ENCODE results near the gene PLEKHG4B. TPM values are rescaled to one million over a fixed set of nuclear protein-coding genes. Genes with fewer than 3 reads are reported as not detected.

PLEKHG4B gene
- total RNA-seq, 1 experiment from 2014 or later: not detected

DNA sequence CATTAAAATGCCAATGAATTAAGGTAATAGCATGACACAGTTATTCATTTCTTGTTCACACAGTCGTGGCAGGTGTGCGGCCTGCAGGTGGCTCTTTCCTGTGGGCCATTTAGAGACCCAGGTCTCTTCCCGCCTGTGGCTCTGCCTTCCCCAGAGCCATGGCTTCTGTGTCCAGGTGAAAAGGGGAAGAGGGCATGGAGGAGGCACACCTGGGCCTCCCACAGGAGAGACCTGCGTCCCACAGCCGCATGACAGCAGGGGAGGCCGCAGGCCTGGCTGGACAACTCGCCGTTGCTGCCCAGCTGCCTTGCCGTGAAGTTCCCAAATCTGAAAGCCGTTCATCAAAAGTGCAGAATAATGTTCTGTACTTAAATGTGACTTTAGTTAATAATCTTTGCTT is 14.4 kb upstream of the PLEKHG4B start:
- no peaks in the 10 kb centered on the region for H3K4me1 Mint-ChIP-seq (ENCODE audit: insufficient read depth, unreplicated experiment)
- CTCF ChIA-PET: no interaction called here

DNA sequence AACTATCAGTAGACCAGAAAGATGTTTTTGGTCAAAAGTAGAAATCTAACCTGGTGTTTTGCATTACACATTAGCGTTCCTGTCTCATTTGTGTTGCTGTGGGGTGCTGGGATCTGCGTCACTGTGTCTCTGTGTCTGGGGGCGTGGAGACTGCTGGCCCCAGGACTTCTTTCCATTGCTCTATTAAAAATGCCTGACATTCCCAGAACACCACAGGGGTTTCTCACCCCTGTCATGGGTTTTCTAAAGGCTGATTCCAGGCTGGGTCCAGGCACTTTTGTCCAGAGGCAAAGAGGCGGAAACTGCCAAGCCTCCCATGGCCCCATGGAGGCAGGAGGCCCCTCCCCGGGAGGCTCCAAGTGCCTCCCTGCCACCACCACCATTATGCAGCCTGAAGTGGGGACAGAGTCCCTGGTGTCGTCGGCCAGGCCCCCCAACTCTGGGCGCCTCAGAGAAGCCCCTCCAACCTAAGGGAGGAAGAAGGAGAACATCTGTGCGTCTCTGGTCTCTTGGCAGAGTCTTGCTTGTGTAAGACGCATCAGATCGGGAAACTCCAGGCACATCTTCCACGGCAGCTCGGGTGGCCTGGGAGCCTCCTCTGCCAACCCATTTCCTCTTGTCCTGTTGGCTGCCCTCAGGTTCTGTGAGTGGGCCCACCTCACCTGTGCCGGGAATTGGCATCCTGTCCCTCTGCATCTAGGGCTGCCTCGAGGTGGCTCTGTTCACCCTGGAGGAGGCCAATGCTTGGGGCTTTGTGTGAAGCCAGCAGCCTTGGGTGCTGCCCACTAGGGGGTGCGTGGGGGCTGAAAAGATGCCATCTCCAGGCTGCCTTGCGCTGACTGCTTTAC is 13.8 kb upstream of the PLEKHG4B start:
- TF ChIP-seq, protein P1, sequence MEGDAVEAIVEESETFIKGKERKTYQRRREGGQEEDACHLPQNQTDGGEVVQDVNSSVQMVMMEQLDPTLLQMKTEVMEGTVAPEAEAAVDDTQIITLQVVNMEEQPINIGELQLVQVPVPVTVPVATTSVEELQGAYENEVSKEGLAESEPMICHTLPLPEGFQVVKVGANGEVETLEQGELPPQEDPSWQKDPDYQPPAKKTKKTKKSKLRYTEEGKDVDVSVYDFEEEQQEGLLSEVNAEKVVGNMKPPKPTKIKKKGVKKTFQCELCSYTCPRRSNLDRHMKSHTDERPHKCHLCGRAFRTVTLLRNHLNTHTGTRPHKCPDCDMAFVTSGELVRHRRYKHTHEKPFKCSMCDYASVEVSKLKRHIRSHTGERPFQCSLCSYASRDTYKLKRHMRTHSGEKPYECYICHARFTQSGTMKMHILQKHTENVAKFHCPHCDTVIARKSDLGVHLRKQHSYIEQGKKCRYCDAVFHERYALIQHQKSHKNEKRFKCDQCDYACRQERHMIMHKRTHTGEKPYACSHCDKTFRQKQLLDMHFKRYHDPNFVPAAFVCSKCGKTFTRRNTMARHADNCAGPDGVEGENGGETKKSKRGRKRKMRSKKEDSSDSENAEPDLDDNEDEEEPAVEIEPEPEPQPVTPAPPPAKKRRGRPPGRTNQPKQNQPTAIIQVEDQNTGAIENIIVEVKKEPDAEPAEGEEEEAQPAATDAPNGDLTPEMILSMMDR (IDR thresholded peaks at IDR 0.05; ENCODE audit: unreplicated experiment): peak; percentile 62
- Mint-ChIP-seq H3K27me3 (ENCODE audit: insufficient read depth, unreplicated experiment) (peaks cover 90% of the 10 kb centered on the region), H3K4me3 (ENCODE audit: unreplicated experiment) (no peak overlapping the region), H3K36me3 (ENCODE audit: insufficient read depth, unreplicated experiment) (no peaks in the 10 kb centered on the region), H3K27ac (ENCODE audit: low read depth, unreplicated experiment) (no peak overlapping the region), H3K4me1 (ENCODE audit: insufficient read depth, unreplicated experiment) (no peaks in the 10 kb centered on the region), H3K9me3 (ENCODE audit: unreplicated experiment) (no peaks in the 10 kb centered on the region)
- BruUV-seq (replicated peaks): no TSS peak
- ChIA-PET POLR2A (interaction anchor here (1.6 kb wide), 1 partner anchor 22 kb away, joined by 3 read pairs; no protein-coding TSS in a partner anchor), CTCF (no interaction called here)
- intact Hi-C loops (cut with micrococcal nuclease): loop anchor here (1.0 kb wide), 1 partner anchor 358 kb away; no protein-coding TSS in a partner anchor
- DNase-seq (ENCODE audit: unreplicated experiment): peak; percentile 69

More for the DNA sequence above, 14.4 kb upstream of the PLEKHG4B start:
- peaks cover 84% of the 10 kb centered on the region for H3K27me3 Mint-ChIP-seq (ENCODE audit: insufficient read depth, unreplicated experiment)
- no peak overlapping the region for H3K27ac Mint-ChIP-seq (ENCODE audit: low read depth, unreplicated experiment)
- TF ChIP-seq, protein P1 (IDR thresholded peaks at IDR 0.05; ENCODE audit: unreplicated experiment): no peak
- no peak overlapping the region for H3K4me3 Mint-ChIP-seq (ENCODE audit: unreplicated experiment)
- no peaks in the 10 kb centered on the region for H3K9me3 Mint-ChIP-seq (ENCODE audit: unreplicated experiment)
- DNase-seq (ENCODE audit: unreplicated experiment): no peak
- POLR2A ChIA-PET: no interaction called here
- no peaks in the 10 kb centered on the region for H3K36me3 Mint-ChIP-seq (ENCODE audit: insufficient read depth, unreplicated experiment)
- intact Hi-C loops (cut with micrococcal nuclease): no loop called here
- BruUV-seq (replicated peaks): no TSS peak

DNA sequence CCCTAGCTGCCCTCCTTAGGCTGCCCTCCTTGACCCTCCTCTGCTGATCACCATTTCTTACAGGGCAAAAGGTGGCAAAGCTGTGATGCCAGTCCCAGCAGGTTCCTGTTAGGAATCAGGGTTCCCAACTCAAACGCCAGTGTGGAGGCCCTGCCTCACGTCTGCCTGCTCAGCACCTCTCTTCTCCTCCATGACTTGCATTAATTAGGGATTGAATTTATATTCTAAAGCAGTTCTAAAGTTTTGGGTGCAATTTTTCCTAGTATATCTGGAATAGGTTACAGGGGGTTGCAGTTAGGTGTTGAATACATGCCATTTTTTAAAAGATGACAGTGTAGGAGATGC is 13.2 kb upstream of the PLEKHG4B start:
- no peaks in the 10 kb centered on the region for H3K36me3 Mint-ChIP-seq (ENCODE audit: insufficient read depth, unreplicated experiment)
- peaks cover 92% of the 10 kb centered on the region for H3K27me3 Mint-ChIP-seq (ENCODE audit: insufficient read depth, unreplicated experiment)
- CTCF ChIA-PET: no interaction called here
- H3K4me3 Mint-ChIP-seq (ENCODE audit: unreplicated experiment): no peak overlapping the region
- TF ChIP-seq, protein P1 (IDR thresholded peaks at IDR 0.05; ENCODE audit: unreplicated experiment): no peak
- no peak overlapping the region for H3K27ac Mint-ChIP-seq (ENCODE audit: low read depth, unreplicated experiment)
- intact Hi-C loops (cut with micrococcal nuclease): loop anchor here (1.0 kb wide), 1 partner anchor 358 kb away; no protein-coding TSS in a partner anchor
- BruUV-seq (replicated peaks): no TSS peak
- no peaks in the 10 kb centered on the region for H3K9me3 Mint-ChIP-seq (ENCODE audit: unreplicated experiment)
- DNase-seq (ENCODE audit: unreplicated experiment): no peak
- no peaks in the 10 kb centered on the region for H3K4me1 Mint-ChIP-seq (ENCODE audit: insufficient read depth, unreplicated experiment)
- POLR2A ChIA-PET: interaction anchor here (1.6 kb wide), 1 partner anchor 23 kb away, joined by 3 read pairs; no protein-coding TSS in a partner anchor

DNA sequence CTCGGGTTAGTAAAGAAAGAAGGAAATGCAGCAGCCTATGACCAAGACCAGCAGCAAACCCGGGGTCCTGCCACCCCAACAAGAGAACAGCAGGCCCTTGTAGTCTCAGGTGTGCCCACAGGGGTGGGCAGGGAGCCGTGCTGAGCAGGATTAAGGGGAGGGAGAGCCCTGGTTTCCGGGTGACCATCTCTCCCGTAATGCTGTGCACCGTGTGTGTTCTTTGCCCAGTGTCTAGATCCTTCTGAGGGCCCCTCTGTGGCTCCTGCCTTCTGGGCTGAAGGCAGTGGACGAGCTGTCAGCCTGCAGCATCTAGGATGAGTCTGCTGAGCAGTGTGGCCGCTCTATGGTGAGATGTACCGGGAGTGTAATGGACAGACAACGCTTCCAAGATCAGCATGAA is 12.7 kb upstream of the PLEKHG4B start:
- intact Hi-C loops (cut with micrococcal nuclease): no loop called here
- H3K27me3 Mint-ChIP-seq (ENCODE audit: insufficient read depth, unreplicated experiment): peaks cover 87% of the 10 kb centered on the region
- H3K4me3 Mint-ChIP-seq (ENCODE audit: unreplicated experiment): no peak overlapping the region
- no peaks in the 10 kb centered on the region for H3K4me1 Mint-ChIP-seq (ENCODE audit: insufficient read depth, unreplicated experiment)
- CTCF ChIA-PET: interaction anchor here (0.7 kb wide), 1 partner anchor 18 kb away, joined by 3 read pairs; no protein-coding TSS in a partner anchor
- BruUV-seq (replicated peaks): no TSS peak
- POLR2A ChIA-PET: interaction anchor here (1.6 kb wide), 1 partner anchor 23 kb away, joined by 3 read pairs; no protein-coding TSS in a partner anchor
- DNase-seq (ENCODE audit: unreplicated experiment): no peak
- no peaks in the 10 kb centered on the region for H3K36me3 Mint-ChIP-seq (ENCODE audit: insufficient read depth, unreplicated experiment)
- no peaks in the 10 kb centered on the region for H3K9me3 Mint-ChIP-seq (ENCODE audit: unreplicated experiment)
- TF ChIP-seq, protein P1 (IDR thresholded peaks at IDR 0.05; ENCODE audit: unreplicated experiment): no peak
- no peak overlapping the region for H3K27ac Mint-ChIP-seq (ENCODE audit: low read depth, unreplicated experiment)

Data from MCF 10A (cell line).